Breast epithelium (tissue), 3 donors: ENCODE measurements around the gene BCL2A1.

Experiments used
- CTCF ChIP-seq, 3 donors: fragments of 450-650 bp; IDR thresholded peaks; one replicate each; pipeline ENCODE4 v1.5.1; 2016 to 2017; ENCODE audit warnings: antibody characterized with exemption in 3 of 3, mild to moderate bottlenecking in 3 of 3, moderate library complexity in 3 of 3
- POLR2A ChIP-seq: fragments of 450-650 bp; IDR thresholded peaks from one replicate; pipeline ENCODE4 v1.6.1; 2016; ENCODE audit warnings: antibody characterized with exemption, mild to moderate bottlenecking, moderate library complexity
- POLR2AphosphoS5 ChIP-seq, 3 donors: sonication (generic); formaldehyde crosslinking; IDR thresholded peaks; one replicate each; pipeline ENCODE4 v1.6.1; 2017; ENCODE audit warnings: antibody characterized with exemption in 3 of 3

GRCh38 chr15:79994615-79995014, 23.6 kb upstream of the BCL2A1 start:
- peak in 1 of 3 donors; percentile 50 for TF ChIP-seq POLR2AphosphoS5 (IDR thresholded peaks at IDR 0.05)
- TF ChIP-seq CTCF (IDR thresholded peaks at IDR 0.05) = no peak
- no peak for TF ChIP-seq POLR2A
